ENCODE data around the gene PTGER2. TPM values are rescaled to one million over a fixed set of nuclear protein-coding genes. Genes with fewer than 3 reads are reported as not detected.

Gene PTGER2
- total and polyA plus RNA-seq, 2 of the 8 experiments (the other 6 are each of a cell fraction or from before 2014, with no cell fraction given), result 1.2 TPM

DNA sequence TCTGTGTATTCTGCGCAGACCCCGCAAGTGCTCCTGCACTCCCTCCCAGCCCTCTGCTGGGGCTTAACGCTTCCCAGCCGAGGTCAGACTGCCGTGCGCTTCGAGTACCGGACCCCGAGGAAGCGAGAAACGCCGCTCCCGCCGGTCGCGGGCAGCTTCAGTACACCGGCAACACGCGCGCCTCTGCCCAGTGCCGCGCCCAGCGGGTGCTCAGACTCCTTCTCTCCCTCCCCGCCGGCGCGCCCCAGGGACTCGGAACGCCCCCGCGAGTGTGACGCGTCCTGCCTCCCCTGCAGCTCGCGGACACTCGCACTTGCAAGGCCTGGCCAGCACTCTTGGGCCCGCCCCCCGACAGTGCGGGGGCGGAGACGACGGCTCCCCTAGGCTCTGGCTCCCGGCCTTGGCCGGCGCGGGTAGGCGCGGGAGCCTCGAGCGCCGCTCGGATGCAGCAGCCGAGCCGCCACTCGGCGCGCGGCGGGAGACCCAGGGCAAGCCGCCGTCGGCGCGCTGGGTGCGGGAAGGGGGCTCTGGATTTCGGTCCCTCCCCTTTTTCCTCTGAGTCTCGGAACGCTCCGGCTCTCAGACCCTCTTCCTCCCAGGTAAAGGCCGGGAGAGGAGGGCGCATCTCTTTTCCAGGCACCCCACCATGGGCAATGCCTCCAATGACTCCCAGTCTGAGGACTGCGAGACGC, at the start of gene PTGER2 (continued):
- TF ChIP-seq SUZ12 (IDR thresholded peaks at IDR 0.05; ENCODE audit: low read length) (no peak), CBX5 (IDR thresholded peaks at IDR 0.05; ENCODE audit: low read depth, low read length) (no peak), RFX5 (IDR thresholded peaks at IDR 0.05; ENCODE audit: borderline replicate concordance, low read depth, low read length) (no peak), YY1 (IDR thresholded peaks at IDR 0.05; ENCODE audit: low read depth, low read length) (no peak), SRF (IDR thresholded peaks at IDR 0.05; ENCODE audit: low read depth, low read length) (no peak), RNF2 (IDR thresholded peaks at IDR 0.05; ENCODE audit: borderline replicate concordance, low read depth, low read length, missing control alignments, poor library complexity, severe bottlenecking) (no peak), RBBP5 (IDR thresholded peaks at IDR 0.05; ENCODE audit: borderline replicate concordance, low read depth, low read length) (no peak; the same call in 1 of the 2 replicates), GABPA (IDR thresholded peaks at IDR 0.05; ENCODE audit: borderline replicate concordance, insufficient read depth, low read length) (no peak), SIN3A (conservative IDR thresholded peaks at IDR 0.05 in 1 of 2, IDR thresholded peaks at IDR 0.05 in 1 of 2; ENCODE audit: low read depth in 1 of 2, low read length in 2 of 2) (0 out of 4 replicates have a peak, but pooled peaks of 1 of the 2 experiments have one; percentile 33), GTF2F1 (IDR thresholded peaks at IDR 0.05; ENCODE audit: borderline replicate concordance, low read depth, low read length) (no peak), CHD2 (IDR thresholded peaks at IDR 0.05; ENCODE audit: low read length) (no peak), CEBPB (IDR thresholded peaks at IDR 0.05; ENCODE audit: low read depth, low read length) (no peak), KDM1A (IDR thresholded peaks at IDR 0.05; ENCODE audit: borderline replicate concordance, low read length) (no peak), TAF1 (IDR thresholded peaks at IDR 0.05; ENCODE audit: low read depth, low read length) (no peak), POU5F1 (IDR thresholded peaks at IDR 0.05; ENCODE audit: low read depth, low read length) (no peak), ZNF274 (IDR thresholded peaks at IDR 0.05; ENCODE audit: borderline replicate concordance, extremely low read depth, low read length) (no peak), BACH1 (IDR thresholded peaks at IDR 0.05; ENCODE audit: low read length) (0 out of 2 replicates have a peak, but pooled peaks have one; percentile 13), CHD1 (IDR thresholded peaks at IDR 0.05; ENCODE audit: low read depth, low read length) (no peak), CTBP2 (IDR thresholded peaks at IDR 0.05; ENCODE audit: borderline replicate concordance, insufficient read depth, insufficient read length, low read length) (peak; percentile 45), NANOG (IDR thresholded peaks at IDR 0.05; ENCODE audit: insufficient read depth, low read depth, low read length, poor library complexity, severe bottlenecking) (no peak)
- TF ChIP-seq, protein P1, sequence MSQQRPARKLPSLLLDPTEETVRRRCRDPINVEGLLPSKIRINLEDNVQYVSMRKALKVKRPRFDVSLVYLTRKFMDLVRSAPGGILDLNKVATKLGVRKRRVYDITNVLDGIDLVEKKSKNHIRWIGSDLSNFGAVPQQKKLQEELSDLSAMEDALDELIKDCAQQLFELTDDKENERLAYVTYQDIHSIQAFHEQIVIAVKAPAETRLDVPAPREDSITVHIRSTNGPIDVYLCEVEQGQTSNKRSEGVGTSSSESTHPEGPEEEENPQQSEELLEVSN (IDR thresholded peaks at IDR 0.05), result peak; percentile 81
- TF ChIP-seq, protein P2, sequence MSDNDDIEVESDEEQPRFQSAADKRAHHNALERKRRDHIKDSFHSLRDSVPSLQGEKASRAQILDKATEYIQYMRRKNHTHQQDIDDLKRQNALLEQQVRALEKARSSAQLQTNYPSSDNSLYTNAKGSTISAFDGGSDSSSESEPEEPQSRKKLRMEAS (IDR thresholded peaks at IDR 0.05), result peak; percentile 74
